BJ (cell line): ENCODE measurements around the gene SPEF1. TPM values are rescaled to one million over a fixed set of nuclear protein-coding genes. Genes with fewer than 3 reads are reported as not detected.

Experiments
- CTCF ChIA-PET: fragments of 350-600 bp; formaldehyde crosslinking; extraction: SDS; loops from one replicate; lab custom pipeline; 2021; ENCODE audit warnings: antibody characterized with exemption, inconsistent platforms; lab: Yijun Ruan, JAX
- POLR2A ChIA-PET: fragments of 300-600 bp; sonication (Branson Sonifier 250); formaldehyde crosslinking; extraction: SDS; loops from one replicate; lab custom pipeline; 2021; ENCODE audit warnings: antibody characterized with exemption; lab: Charles Lee
- DNase-seq: peaks from one replicate; pipeline ENCODE4 v3.0.0-alpha.2; 2011; ENCODE audit warnings: low read depth
- H3K27me3 ChIP-seq: 2 replicates; pipeline ENCODE4 v1.6.0; 2011; ENCODE audit warnings: low read length; ENCODE audit not compliant: control insufficient read depth, insufficient read depth
- H3K36me3 ChIP-seq: 2 replicates; pipeline ENCODE4 v1.5.1; 2011; ENCODE audit warnings: low read length; ENCODE audit not compliant: control insufficient read depth, insufficient read depth
- H3K4me3 ChIP-seq: 2 replicates; pipeline ENCODE4 v1.5.1; 2011; ENCODE audit warnings: low read depth, mild to moderate bottlenecking, control low read depth, low read length
- polyA plus RNA-seq: library from polyadenylated mRNA; depleted of rRNA; stranded (reverse); fragments of >200 nt; gene quantifications from 2 replicates; pipeline ENCODE4 v1.2.3, GENCODE V29; 2011
- TF ChIP-seq, protein P1 (sequence below): IDR thresholded peaks from 2 replicates; pipeline ENCODE4 v1.5.1; 2011; ENCODE audit warnings: low read depth, mild to moderate bottlenecking, control low read depth, inconsistent platforms, low read length, moderate library complexity; ENCODE audit not compliant: insufficient read depth

The SPEF1 gene
- polyA plus RNA-seq, 1 experiment = 0.17 TPM

DNA sequence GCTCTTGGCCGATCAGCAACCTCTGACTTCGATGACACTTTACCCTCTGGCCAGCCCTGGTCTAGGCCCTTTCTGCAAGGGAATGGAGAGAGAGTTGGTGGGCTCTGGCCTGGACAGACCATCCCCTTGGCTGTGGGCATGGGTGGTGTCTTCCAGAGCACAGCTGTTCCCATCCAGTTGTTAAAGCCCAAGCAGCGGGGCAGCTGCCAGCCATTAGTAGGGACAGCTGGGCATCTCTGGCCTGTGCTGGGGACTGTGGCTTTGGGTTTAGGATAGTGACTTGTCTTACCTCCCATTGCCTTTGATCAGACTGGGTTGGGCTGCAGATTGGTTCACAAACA lies 17.6 kb upstream of the SPEF1 start:
- no peak overlapping the region for H3K4me3 ChIP-seq
- no peak for DNase-seq
- no peaks in the 10 kb centered on the region for H3K27me3 ChIP-seq
- POLR2A ChIA-PET = no interaction called here
- TF ChIP-seq, protein P1, sequence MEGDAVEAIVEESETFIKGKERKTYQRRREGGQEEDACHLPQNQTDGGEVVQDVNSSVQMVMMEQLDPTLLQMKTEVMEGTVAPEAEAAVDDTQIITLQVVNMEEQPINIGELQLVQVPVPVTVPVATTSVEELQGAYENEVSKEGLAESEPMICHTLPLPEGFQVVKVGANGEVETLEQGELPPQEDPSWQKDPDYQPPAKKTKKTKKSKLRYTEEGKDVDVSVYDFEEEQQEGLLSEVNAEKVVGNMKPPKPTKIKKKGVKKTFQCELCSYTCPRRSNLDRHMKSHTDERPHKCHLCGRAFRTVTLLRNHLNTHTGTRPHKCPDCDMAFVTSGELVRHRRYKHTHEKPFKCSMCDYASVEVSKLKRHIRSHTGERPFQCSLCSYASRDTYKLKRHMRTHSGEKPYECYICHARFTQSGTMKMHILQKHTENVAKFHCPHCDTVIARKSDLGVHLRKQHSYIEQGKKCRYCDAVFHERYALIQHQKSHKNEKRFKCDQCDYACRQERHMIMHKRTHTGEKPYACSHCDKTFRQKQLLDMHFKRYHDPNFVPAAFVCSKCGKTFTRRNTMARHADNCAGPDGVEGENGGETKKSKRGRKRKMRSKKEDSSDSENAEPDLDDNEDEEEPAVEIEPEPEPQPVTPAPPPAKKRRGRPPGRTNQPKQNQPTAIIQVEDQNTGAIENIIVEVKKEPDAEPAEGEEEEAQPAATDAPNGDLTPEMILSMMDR = no peak
- peaks cover 37% of the 10 kb centered on the region for H3K36me3 ChIP-seq
- CTCF ChIA-PET = interaction anchor here (1.1 to 2.7 kb wide), 2 partner anchors 18 to 20 kb away, joined by 3 to 12 read pairs; no protein-coding TSS in a partner anchor

DNA sequence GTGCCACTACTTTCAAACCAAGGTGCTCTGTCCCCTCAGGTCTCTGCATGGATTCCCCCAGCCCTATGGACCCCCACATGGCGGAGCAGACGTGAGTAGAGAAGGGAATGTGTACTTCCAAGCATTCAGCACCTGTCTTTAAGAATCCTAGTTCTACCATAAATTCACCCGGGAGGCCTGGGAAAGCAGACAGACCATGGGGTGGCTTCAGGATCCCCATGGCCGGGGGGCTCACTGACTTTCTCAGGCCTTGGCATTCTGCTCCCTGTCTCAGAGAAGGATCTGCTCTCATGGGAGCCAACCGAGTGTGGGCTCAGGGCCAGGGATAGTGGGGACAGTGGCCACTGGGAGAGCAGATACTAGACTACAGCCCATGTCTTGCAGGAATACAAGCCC lies 17.1 kb upstream of the SPEF1 start:
- DNase-seq = no peak
- H3K27me3 ChIP-seq = no peaks in the 10 kb centered on the region
- no peak overlapping the region for H3K4me3 ChIP-seq
- ChIA-PET CTCF (no interaction called here), POLR2A (no interaction called here)
- peaks cover 36% of the 10 kb centered on the region for H3K36me3 ChIP-seq
- TF ChIP-seq, protein P1 = no peak

DNA sequence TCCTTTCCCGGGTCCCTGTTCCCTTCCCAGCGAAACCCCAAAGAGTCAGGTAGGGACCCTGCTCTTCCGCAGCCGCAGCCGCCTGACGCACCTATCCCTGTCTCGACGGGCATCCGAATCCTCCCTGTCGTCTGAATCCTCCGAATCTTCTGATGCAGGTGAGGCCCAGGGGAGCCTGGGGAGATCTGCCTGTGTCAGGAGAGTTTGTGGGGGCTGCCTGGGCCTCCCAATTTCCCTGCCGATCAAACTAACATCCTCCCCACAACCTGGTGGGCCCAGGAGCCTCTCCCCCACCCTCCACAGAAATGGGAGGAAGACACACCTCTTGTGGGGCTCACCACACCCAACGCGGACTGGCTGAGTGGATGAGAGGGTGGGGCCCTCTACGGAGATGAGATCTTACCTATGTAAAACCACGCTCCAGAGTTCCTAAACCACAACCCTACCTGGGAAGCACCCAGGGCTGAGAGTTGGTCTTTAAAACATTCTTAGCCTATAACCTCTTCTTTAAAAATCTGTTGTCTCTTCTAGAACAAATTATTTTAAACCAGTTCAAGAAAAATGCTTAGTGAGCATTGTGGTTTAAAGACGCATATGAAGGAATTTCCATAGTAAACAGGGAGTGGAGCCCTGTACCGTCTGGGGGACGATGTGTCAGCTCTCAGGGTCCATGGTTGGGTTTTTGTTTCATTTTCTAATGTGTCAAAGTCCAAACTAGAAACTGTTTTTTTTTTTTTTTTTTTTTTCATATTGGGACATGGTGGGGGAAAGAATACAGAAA lies 16.5 kb upstream of the SPEF1 start:
- CTCF ChIA-PET = interaction anchor here (2.9 kb wide), 1 partner anchor 11 kb away, joined by 10 read pairs; the partner anchor contains the start of gene CENPB

DNA sequence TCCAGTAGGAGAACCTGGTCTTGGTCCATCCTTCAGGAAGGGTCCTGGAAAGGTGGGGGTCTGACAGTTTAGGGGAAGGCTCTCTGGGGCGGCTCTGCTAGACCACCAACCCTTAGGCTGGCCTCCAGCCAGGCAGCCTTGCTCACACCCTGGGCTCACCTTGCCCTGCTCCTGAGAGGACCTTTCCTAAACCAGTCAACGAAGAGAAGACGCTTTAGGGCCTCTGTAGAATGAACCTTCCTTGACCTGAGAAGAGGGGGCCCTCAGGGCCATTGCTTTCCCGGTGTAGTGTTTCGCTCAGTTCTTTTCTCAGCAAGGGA lies 15.9 kb upstream of the SPEF1 start:
- Histone ChIP-seq H3K4me3 (peak overlapping the region; percentile 68), H3K27me3 (no peaks in the 10 kb centered on the region), H3K36me3 (peaks cover 28% of the 10 kb centered on the region)
- TF ChIP-seq, protein P1 = no peak
- DNase-seq = no peak
- POLR2A ChIA-PET = no interaction called here
- CTCF ChIA-PET = interaction anchor here (1.9 to 2.9 kb wide), 2 partner anchors 10 to 16 kb away, joined by 6 to 10 read pairs; partner anchors contain the start of gene CENPB

More for the DNA sequence above, 16.5 kb upstream of the SPEF1 start:
- DNase-seq = no peak
- Histone ChIP-seq H3K27me3 (no peaks in the 10 kb centered on the region), H3K36me3 (peaks cover 31% of the 10 kb centered on the region), H3K4me3 (peak overlapping the region; percentile 68)
- POLR2A ChIA-PET = no interaction called here
- TF ChIP-seq, protein P1 = no peak

DNA sequence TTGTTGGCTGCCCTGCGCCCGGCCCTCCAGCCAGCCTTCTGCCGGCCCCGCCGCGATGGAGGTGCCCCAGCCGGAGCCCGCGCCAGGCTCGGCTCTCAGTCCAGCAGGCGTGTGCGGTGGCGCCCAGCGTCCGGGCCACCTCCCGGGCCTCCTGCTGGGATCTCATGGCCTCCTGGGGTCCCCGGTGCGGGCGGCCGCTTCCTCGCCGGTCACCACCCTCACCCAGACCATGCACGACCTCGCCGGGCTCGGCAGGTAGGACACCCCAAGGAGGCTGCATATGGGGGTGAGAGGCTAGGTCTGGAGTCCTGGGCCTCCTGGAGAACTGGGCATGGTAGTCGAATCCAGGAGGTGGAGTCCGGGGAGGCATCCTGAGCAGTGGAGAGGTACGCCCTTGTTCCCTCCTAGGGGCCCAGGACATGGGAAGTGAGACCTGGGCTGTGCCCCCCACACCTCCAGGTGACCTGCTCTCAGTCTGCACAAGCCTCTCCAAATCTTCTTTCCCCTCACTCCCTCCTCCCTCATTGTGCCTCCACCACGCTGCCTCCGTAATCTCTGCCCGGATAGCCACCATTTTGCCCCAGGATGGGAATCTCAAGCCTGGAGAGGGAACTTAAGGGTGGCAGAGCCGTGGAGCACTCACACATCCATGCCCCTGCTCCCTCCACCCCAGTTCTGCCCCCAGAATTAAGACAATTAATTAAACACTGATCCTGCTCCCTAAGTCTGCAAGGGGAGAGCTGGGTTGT lies 15.4 kb upstream of the SPEF1 start:
- H3K27me3 ChIP-seq = no peaks in the 10 kb centered on the region
- H3K4me3 ChIP-seq = peak overlapping the region; percentile 68
- POLR2A ChIA-PET = interaction anchor here (0.5 to 0.6 kb wide), 2 partner anchors 8 to 117 kb away, joined by 3 read pairs; no protein-coding TSS in a partner anchor
- DNase-seq = no peak
- CTCF ChIA-PET = interaction anchor here (0.8 to 2.9 kb wide), 7 partner anchors 9 to 23 kb away, joined by 3 to 28 read pairs (median 5); partner anchors contain the start of genes AP5S1, CENPB and SPEF1
- TF ChIP-seq, protein P1 = no peak
- peaks cover 24% of the 10 kb centered on the region for H3K36me3 ChIP-seq
